HuH-7 (cell line): ENCODE measurements around the gene AGBL3.

Experiments used
- DNase-seq: peaks from one replicate; pipeline ENCODE4 v3.0.0; 2011; ENCODE audit warnings: low spot score

AGBL3 gene

DNA sequence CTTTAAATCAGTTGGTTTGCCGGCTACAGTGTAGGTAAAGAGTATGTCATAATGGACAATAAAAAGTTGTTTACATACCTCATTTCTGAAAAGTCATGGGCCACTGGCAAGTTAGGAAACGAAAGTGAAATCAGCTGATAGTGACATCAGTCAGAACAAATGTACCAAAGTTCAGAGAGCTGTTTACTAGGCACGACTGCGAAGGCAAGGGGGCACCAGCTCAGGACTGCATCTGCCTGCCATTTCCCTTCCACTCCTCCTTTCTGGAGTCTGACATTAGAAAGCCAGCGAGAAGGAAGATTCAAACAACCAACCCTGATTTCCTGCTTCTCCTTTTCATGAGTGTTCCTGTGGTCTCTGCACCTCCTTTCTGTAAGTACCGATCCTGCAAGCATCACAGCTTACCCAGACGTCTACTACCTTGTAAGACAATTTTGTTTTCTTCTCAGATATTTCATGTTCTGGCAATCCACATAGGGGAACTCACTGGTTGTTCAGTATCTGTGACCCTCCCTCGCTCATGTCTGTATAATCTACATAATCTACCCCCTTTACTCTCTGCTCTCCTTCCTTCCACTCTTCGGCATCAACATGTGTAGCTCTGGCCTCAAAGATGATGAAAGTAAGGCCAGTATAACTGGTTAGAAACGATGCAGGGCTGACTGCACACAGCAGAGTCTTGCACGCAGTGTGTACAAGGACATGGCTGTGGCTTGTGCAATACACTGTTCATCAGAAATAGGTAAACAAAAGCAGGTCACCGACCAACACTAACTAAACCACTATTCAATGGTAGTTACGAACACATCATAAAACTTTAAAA lies 161.8 kb downstream of the AGBL3 start, which contains the start of gene TMEM140:
TSS of gene TMEM140 (plus strand) at position 174 of the 823 bp plus-strand sequence. CDS start 16,370 bp downstream, outside the sequence.
- no peak for DNase-seq

DNA sequence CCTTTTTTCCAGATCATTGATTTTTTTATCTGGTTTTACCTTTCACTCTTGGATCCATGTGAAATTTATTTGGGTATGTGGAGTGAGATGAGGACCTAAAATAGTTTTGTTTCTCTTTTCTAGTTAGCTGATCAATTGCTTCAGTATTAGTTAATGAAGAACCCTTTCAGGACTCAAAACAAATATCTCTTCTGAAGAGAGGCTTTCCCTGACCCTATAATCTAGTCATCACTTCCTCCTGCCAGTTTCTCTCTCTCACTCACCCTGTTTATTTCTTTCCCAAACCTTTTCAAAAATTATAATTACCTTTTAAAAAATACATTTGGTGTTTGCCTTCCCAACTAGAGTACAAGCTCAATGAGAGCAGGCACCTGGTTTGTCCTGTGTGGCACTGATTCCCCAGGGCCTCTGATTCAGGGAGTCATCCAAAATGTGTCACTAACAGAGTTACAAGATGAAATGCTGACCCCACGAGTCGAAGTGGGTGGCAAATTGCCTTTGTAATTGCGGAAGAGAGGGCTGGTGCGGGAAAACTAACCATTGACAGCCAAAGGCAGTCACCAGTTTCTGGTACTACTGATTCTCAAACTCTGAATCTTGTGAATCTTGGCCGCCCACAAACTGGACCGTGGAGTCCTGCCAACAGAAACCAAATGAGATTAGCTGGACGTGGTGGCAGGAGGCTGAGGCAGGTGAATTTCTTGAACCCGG lies 163.9 kb downstream of the AGBL3 start:
- DNase-seq = no peak

DNA sequence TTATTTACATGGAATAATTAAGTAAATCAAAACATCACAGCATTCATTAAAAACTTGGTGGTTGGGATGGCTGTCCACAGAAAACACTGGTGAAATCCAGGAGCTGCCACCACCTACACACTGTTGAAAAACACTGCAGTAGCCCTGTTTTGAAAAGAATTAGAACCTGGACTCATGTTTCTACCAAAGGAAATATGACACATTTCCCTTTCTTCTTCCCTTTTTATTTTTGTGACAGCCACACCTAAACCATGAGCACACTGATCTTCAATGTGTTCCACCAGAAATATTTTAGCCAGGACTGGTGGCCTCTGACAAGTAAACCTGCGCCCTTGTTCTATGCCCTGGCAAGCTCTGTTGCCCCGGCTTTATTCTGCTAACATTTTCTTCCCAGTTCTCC lies 164.8 kb downstream of the AGBL3 start:
- no peak for DNase-seq

DNA sequence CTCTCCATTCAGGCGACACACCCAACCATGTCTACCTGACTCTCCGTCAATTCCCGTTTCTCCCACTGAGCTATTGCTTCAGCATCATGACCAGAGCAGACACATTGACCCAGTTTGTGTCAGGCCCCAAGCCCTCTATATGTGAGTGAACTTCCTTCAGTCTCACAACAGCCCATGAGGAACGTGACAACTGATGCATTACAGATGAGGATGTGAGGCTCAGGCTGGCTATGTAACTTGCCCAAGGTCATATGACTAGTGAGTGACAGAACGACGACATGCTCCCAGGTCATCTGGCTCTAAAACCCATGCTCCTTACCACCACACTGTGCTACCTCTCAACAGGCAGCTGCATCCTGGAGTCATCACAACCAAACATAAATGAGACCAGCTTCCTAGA lies 165.2 kb downstream of the AGBL3 start:
- DNase-seq = no peak

DNA sequence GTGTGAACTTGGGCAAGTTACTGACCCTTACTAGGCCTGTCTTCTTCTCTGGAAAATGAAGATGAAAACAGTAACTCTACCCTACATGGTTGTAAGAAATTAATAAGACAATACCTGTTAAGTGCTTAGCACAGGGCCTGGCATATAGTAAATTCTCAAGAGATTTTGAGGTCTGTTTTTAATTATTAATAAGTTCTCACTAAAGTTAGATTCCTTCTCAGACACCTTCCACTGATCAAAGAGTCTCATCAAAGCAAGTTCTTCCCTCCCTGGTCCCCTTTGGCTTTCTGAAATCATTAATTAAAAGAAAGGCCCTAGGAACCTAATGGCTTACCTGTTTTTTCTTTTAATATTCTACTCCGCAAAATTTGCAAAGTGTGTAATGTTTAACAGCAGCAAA lies 166.1 kb downstream of the AGBL3 start:
- DNase-seq = no peak

DNA sequence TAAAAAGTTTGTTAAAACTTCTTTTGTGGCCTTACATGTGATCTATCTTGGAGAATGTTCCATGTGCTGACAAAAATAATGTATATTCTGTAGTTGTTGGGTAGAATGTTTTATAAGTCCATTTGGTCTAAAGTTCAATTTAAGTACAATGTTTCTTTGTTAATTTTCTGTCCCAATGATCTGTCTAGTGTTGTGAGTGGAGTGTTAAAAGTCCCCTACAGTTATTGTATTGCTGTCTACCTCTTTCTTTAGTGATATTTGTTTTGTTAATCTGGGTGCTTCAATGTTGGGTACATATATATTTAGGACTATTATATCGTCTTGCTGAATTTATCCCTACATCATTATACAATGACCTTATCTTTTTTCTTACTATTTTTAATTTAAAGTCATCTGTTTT lies 168.4 kb downstream of the AGBL3 start:
- DNase-seq = no peak

DNA sequence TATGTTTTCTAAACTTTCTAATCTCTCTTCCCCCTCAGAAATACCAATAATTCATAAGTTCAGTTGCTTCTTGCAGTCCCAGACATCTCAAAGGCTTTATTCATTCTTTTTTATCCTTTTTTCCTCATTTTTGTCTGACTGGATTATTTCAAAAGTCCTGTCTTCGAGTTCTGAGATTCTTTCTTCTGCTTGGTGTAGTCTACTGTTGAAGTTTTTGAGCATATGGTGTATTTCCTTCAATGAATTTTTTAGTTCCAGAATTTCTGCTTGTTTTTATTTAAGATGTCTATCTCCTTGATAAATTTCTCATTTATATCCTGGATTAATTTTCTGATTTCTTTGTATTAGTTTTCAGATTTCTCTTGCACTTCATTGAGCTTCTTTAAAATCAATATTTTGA lies 170.0 kb downstream of the AGBL3 start:
- DNase-seq = no peak

DNA sequence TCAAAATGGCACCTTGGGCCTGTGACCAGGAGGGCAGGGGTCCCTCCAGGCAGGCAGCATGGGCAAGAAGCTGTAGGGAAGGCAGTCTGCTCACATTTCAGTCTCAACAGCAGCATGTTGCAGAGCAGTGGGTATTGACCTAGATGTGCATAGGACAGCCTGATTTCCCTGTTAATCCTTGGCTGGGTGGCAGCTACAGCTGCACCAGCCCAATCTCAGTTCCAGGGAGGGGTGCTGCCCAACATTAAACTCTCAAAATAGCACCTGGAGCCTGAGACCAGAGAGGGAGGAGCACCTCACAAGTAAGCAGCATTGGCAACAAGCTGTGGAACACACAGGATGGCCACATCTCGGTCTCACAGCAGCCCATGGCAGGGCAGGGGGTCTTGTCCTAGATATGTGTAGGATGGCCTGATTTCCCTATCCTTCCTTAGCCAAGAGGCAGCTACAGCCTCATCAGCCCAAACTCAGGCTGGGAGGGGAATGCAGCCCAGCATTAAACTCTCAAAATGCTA lies 171.9 kb downstream of the AGBL3 start:
- no peak for DNase-seq

DNA sequence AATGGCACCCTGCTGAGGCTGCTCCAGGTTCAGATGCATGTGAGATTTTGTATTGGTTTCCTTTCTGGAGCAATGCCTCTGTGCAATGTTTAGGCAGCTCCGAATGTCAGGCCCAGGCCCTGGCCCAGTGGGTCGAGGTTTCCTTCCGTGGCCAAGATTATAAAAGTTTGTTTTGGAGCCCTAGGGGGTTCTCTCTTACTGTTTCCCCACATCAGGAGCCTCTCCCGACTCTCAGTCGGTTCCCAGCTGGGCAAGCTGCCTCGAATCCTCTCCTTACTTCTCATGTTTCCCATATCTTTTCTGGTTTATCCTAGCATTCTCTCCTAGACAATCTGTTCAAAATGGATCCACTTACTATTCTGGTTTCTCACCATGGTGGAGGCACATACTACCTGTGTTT lies 172.6 kb downstream of the AGBL3 start:
- DNase-seq = no peak

DNA sequence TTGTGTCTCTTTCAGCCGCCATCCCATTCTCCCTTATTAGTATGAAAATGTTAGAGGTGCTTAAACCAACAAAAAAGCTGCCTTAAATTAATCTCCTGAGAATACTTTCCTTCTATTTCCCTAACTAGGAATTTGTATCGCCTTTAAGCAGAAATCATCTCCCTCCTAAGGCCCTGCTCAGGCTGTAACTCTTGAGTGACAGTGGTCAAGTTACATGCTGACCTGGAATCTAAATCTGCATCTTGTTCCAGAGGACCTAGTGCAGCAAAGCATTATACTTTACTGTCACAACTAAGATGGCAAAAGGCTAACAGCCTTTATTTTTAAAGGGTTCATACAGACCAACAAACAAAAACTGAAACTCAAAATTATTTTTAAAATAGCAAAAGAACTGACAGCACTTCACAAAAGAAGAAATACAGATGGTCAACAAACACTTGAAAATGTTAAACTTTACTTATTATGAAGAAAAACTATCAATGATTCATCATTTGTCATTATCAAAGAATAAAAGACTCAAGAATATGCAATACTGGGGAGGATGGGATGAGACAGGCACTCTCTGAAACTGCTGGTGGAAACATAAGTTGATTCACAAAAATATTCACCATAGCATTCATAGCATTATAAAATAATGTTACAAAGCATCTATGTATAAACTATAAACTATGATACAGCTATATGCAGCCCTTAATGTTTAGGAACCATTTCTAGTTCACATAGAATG lies 173.2 kb downstream of the AGBL3 start:
- no peak for DNase-seq

DNA sequence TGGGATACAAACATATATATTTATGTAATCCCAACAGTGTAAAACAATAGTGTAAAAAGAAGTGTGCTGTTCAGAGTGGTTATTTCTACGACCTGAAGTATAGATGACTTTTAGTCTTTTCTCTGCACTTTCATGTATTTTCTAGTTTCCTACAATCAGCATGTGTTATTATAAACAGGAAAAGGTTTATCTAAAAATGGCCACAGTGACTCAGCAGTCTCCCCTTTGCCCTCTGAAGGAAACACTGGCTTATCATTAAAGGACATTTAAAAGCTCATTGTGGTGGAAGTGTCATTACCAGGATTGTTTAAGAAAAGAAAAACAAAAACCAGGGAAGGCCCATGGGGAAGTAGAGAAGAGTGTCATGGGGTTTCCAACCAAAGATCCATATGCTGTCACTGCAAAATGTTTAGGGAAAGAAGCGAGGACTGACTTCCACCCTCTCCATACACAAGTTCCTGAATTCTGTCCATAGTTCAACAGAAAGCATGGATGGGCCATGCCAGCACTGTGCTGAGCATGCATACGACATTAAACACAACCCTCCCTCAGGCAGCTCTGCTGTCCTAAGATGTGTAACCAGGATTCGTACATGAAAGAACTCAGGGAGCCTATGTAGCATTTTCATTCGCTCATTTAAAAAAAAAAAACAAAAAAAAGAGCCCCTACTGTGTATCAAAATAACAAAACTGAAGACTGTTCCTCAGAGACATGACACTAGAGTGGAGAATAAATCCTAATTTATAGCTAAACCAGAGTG lies 174.0 kb downstream of the AGBL3 start:
- no peak for DNase-seq

DNA sequence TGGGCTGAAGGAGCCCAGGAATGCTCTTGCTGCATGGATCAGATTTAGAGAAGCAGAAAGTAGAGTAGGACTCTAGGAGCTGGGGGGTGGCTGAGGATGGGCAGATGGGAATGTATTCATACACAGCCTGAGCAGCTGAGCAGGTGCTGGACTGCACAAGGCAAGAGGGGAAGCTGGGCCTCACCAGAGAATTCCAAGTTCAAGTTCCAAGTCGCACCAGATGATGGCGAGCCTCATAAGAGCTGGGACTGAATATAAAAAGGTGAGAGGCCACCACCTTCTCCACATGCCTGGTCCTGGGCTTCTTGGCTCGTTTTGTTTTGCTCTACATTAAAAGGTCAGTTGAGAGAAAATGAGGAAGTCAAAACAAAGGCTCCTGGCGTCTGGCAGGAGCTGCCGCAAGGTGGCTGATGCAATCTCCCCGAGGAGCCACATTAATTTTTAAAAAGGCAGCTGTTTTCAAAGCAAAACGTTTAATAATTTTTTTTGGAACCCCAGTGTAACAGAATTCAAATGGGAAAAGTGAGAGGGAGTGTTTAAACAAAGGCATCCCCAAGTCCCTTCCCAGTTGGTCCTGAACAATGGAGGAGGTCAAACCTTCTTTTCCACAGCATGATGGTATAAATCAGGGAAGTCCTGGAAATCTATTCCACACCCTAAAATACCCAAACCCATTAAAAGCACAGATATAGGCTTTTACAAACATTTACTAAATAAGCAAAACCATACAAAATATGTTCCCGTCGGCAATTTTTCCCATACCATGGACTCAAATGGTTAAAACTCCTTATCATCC lies 174.7 kb downstream of the AGBL3 start:
- no peak for DNase-seq

DNA sequence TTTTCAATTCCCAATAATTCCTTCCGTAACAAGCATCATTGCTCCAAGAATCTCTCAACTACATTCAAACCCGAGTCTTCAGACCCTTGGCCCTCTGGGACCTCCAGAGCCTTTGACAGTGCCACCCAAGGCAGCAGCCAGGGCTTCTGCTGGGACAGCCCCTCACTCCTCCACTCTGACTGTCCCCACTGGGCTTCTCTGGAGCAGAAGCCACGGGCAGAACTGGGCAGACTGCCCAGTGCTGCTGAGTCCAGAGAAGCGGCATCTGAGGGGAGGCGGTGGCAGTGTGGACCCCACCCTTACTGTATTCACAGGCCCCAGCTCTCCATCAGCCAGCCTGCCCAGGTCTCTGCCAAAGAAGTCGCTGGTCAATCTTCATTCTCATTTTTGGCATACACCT lies 175.4 kb downstream of the AGBL3 start:
- DNase-seq = no peak

DNA sequence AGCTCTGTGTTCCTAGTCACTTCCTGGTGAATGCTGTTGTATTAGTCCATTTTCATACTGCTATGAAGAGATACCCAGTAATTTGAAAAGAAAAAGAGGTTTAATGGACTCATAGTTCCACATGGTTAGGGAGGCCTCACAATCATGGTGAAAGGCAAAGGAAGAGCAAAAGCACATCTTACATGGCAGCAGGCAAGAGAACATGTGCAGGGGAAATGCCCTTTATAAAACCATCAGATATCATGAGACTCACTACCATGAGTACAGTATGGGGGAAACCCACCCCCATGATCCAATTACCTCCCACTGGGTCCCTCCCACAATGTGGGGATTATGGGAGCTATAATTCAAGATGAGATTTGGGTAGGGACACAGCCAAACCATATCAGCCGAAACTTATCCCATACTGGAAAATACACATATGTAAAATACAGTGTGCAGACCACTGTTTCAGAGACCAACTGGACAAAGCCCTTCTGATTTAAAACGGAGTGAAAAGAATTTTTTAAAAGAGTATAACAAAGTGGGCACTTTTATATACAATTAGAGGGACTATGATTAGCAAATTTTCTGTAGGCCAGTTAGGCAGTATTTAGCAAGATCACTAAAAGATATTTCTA lies 176.2 kb downstream of the AGBL3 start:
- no peak for DNase-seq

DNA sequence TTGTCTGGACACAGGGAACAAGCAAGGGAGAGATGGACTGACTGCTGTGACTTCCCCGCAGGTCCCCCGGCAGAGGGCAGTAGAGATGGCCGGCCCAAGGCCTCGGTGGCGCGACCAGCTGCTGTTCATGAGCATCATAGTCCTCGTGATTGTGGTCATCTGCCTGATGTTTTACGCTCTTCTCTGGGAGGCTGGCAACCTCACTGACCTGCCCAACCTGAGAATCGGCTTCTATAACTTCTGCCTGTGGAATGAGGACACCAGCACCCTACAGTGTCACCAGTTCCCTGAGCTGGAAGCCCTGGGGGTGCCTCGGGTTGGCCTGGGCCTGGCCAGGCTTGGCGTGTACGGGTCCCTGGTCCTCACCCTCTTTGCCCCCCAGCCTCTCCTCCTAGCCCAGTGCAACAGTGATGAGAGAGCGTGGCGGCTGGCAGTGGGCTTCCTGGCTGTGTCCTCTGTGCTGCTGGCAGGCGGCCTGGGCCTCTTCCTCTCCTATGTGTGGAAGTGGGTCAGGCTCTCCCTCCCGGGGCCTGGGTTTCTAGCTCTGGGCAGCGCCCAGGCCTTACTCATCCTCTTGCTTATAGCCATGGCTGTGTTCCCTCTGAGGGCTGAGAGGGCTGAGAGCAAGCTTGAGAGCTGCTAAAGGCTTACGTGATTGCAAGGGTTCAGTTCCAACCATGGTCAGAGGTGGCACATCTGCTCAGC lies 178.2 kb downstream of the AGBL3 start:
- DNase-seq = no peak

DNA sequence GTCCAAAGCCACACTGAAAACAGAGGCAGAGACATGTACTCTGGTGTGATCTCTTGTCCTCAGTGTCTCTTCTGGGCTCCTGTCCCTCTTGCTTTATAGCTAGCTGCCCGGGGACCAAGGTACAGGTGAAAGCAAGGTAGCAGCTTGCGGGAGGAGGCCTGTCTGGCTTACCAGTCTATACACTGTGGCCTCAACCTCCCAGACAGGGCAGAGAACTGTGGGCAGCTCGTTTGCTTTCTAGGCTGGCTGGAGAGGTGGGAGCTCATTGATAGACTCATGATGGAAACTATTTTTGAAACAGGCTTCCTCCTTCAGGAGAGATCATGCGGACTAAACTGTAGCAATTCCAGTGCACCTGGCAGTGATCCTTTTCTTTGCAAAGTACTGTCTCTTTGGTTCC lies 179.6 kb downstream of the AGBL3 start:
- no peak for DNase-seq

DNA sequence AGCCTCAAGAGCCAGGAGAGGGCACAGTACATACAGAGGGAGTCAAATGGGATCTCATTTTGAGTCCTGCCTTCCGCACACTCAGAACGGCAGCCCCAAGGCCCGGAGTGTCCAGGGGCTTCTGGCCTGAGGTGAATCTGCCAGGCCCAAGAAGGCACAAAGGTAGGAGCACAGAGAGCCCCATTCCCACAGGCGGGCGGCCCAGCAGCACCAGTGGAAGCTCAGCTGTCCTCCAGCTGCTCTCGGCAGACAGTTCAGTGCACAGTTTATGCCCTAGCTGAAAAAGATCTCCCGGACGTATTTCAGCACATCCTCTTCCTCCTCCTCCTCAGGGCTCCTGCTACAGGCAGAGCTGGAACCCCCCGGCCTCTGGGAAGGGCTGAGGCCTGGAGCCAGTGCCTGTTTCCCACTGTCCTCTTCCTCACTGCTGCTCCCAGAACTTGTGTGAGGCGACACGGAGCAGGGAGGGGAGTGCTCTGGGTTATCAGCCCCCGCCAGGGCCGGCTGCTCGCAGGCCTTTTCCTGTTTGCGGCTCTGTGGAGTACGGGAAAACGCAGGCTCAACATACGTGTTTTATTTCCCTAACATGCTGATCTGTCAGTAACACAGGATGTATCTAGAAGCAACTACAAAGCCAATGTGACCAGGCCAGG lies 180.2 kb downstream of the AGBL3 start:
- DNase-seq = no peak

DNA sequence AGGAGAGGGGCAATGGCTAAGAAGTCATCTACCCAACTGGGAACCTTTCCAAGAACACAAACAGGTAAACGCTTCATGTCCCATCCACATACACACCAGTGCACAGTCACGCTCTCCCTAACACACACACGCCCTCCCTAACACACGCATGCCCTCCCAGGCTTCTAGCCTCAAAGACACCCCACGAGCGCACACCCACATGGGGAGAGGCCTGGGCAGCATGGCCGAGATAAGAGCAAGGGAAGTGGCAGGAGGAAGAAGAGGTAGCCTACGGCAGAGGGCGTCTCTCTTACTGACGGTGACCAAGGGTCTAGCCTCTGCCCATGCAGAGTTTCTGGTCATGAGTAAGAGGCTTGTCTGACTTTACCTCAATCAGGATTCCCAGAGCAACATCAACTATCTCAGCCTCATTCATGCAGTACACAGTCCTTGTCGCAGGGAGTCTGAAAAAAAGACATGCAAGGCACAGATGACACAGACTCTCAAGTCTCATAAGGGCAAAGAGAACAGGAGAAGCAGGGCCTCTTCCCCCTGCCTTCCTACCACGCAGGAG lies 181.1 kb downstream of the AGBL3 start:
- no peak for DNase-seq

DNA sequence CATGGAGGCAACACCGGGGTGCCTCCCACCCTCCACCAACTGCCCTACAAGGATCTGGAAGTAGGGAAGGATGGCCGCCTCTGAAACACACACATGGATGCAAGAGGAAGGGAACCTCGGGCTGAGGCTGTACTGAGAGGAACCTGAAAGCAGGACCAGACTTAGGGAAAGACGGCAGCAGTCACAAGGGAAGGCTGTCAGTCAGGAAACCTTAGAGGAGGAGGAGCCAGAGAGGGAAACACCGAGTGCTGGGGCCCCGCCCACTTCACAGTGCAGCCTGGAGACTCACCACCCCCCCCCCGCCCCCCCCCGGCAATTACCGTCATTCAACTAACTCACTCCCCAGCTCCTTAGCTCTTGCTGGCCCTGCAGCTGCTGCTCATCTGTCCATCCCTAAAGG lies 181.7 kb downstream of the AGBL3 start:
- DNase-seq = no peak
